Omental fat pad (tissue), 4 donors: ENCODE results near the gene SFRP5. TPM values are rescaled to one million over a fixed set of nuclear protein-coding genes. Genes with fewer than 3 reads are reported as not detected.

ENCODE experiments used
- ATAC-seq: fragments of 150-250 bp; one replicate; pipeline ENCODE4 v1.9.1; 2016; ENCODE audit warnings: mild to moderate bottlenecking, moderate library complexity; ENCODE audit not compliant: low FRiP score
- DNase-seq: peaks from one replicate; pipeline ENCODE4 v3.0.0-alpha.2; 2019; ENCODE audit warnings: low spot score
- CTCF ChIP-seq, 3 donors: fragments of 450-650 bp; IDR thresholded peaks; one replicate each; pipeline ENCODE4 v1.5.1; 2016 to 2017; ENCODE audit warnings: antibody characterized with exemption in 3 of 3, mild to moderate bottlenecking in 3 of 3, moderate library complexity in 2 of 3
- total RNA-seq, 4 donors: library from RNA; depleted of rRNA; stranded (reverse); fragments of >200 nt; gene quantifications; one replicate each; pipeline ENCODE4 v1.1.0, GENCODE V29; 2016

Gene SFRP5
- total RNA-seq, 4 donors from 2014 or later: 0.56 to 4.1 (median 0.60) TPM; not detected in 1

DNA sequence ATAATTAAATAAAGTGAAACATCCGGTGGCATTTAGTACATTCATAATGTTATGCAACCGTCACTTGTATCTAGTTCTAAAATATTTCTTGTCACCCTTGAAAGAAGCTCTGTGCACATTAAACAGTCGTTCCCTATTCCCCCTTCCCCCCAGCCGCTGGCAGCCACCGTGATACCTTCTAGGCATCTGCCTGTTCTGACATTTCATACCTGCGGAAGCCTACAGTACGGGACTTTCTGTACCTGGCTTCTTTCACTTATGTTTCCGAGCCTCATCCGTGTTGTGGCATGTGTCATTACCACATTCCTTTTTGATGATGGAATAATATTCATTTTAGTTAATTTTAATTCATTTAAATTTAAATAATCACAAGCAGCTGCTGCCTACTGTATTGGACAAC lies 13.9 kb upstream of the SFRP5 start:
- TF ChIP-seq CTCF (IDR thresholded peaks at IDR 0.05): no peak
- ATAC-seq (no peak), DNase-seq (no peak)

DNA sequence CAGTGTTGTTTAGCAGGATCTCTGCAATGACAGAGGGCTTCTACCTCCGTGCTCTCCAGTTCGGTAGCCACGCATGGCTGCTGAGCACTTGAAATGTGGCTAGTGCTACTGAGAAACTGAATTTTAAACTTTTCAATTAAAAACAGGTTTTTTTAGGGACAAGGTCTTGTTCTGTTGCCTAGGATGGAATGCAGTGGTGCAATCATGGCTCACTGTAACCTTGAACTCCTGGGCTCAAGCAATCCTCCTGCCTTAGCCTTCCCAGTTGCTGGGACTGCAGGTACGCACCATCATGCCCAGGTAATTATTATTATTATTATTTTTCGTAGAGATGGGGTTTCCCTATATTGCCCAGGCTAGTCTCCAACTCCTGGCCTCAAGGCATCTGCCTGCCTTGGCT lies 13.4 kb upstream of the SFRP5 start:
- ATAC-seq (no peak), DNase-seq (no peak)
- no peak for TF ChIP-seq CTCF (IDR thresholded peaks at IDR 0.05)

- TF ChIP-seq CTCF (IDR thresholded peaks at IDR 0.05): no peak
- no peak for ATAC-seq
These were observed 12.5 kb upstream of the SFRP5 start for GRCh38 chr10:97784200-97784810.

GRCh38 chr10:97782455-97783228 lies 10.8 kb upstream of the SFRP5 start:
- TF ChIP-seq CTCF (IDR thresholded peaks at IDR 0.05): no peak
- DNase-seq (no peak), ATAC-seq (no peak)

More at GRCh38 chr10:97784200-97784810, 12.5 kb upstream of the SFRP5 start:
- no peak for DNase-seq

DNA sequence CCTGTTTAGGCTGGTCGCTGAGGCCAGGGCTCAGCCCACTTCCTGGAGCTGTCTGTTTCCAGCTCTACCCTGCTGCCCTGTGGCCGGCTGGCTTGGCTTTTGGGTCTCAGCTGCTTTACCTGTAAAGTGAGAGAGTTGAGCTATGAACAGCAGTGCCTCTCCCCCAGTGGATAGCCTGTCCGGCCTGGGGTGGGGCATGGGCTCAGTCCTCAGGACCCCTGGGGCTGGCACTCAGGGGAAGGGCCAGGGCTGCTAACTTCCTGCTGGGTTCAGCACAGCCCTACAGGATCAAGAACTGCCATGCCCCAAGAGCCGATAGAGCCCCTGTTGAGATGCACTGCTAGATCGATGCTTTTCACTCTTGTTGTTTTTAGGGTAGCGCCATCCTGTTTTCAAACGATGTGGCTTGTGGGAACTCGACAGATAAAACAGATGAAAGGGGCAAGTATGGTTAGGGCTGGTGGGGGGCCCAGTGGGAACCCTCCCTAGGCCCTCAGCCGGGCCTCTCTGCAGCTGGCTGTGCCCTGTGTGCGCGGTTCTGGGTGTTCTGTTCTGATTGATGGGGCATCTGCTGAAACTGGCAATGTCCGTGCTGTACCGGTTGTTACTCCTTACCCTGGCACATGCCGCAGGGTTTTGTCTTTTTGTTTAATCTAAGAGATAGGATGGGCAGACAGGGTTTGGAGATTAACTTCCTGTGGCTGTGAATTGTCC lies 10.0 kb upstream of the SFRP5 start:
- TF ChIP-seq CTCF (IDR thresholded peaks at IDR 0.05): no peak
- ATAC-seq: no peak
- no peak for DNase-seq

DNA sequence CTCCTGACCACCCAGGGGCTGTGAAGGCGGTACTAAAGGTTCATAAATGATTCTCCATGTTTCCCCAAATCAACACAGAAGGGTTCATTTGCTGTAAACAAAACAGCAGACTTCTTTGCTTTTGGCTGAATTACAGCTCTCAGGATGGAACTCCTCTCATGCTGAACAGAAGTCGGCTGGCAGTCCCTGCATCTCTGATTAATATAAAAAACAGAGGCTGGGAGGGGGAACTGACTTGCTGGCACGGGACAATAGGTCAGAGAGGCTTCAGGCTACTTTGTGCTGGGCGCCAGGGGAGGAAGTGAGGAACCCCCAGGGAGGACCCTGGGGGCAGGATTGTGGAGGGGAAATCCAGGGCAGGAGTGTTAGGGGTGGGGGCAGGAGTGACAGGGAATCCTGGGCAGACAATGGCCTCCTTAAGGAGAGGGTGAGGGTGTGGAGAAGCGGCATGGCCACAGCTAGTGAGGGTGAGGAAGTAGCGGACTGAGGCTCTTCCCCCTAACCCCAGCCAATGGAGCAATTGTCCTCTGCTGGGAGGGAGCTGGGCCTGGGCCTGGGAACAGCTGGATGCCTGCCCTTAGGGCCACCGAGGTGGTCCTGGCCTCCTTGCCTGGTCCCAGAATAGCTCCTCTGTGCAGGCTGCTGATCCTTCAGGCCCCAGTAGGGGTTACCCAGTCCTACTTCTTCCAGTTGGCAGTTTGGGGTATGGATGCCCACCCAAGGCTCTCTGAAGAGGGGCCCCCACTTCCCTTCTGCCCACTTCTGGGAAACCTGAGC lies 9.2 kb upstream of the SFRP5 start:
- TF ChIP-seq CTCF (IDR thresholded peaks at IDR 0.05): no peak
- no peak for DNase-seq
- ATAC-seq: no peak
